ENCODE measurements around the gene SPATA31D1. TPM values are rescaled to one million over a fixed set of nuclear protein-coding genes. Genes with fewer than 3 reads are reported as not detected.

SPATA31D1 gene
- total RNA-seq (2022; extraction: Qiagen RNA extraction; ENCODE audit: low read depth), result not detected in 5 replicates

DNA sequence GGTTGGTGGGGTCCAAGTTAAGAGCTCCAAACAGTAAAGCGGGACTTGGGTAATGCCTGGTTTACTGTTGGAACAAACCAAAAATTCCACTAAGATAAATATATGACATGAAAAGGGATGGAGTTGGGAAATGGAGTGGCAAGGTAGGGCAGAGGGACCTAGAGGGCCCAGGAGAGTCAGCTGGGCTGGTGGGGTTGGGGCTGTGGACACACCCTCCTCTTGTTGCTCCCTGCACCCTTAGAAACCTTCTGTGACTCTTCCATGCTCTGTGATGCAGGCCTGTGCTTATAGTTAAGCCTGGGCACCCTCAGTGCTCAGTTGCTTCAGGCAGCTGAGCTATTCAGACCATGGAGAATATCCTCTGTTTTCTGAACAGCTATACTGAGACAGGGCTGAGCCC lies at the start of gene SPATA31D1:
Gene SPATA31D1 (plus strand): TSS at position 301 of the 400 bp plus-strand sequence. CDS start 47 bp downstream, at position 348.

DNA sequence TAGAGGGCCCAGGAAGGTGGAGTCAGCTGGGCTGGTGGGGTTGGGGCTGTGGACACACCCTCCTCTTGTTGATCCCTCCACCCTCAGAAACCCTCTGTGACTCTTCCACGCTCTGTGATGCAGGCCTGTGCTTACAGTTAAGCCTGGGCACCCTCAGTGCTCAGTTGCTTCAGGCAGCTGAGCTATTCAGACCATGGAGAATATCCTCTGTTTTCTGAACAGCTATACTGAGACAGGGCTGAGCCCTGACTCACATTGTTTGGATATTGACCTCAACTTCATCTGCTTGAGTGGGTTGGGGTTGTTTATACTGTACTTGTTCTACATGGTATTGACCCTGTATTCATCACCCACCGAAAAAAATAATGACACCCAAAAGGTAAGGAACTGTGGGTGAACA lies 45.2 kb upstream of the SPATA31D1 start, which contains the start of gene SPATA31D3:
Gene SPATA31D3 (plus strand): TSS at position 108 of the 400 bp plus-strand sequence. CDS start 86 bp downstream, at position 194.

Other genes with a start within 250 kb of the SPATA31D1 start
- not detected in 5 replicates for gene SPATA31D4, start 60.3 kb upstream of the SPATA31D1 start, total RNA-seq (2022; extraction: Qiagen RNA extraction; ENCODE audit: low read depth)
- not detected in 5 replicates for gene SPATA31D3, start 45.3 kb upstream of the SPATA31D1 start, total RNA-seq (2022; extraction: Qiagen RNA extraction; ENCODE audit: low read depth)

Measured in A549 treated with GW870086 at 1 μM for 4 hours (cell line).